Nephron (organoid): Measurements from ENCODE around the gene HMGCS2.

Experiments used
- H3K27ac Mint-ChIP-seq, 3 experiments: 2 replicates each; pipeline ENCODE4 v1.8.0; 2020; ENCODE audit warnings: mixed read lengths in 3 of 3, mild to moderate bottlenecking in 2 of 3, moderate library complexity in 1 of 3
- H3K27me3 Mint-ChIP-seq: 2 replicates; pipeline ENCODE4 v1.8.0; 2021; ENCODE audit warnings: low read depth, mild to moderate bottlenecking, moderate library complexity, mixed read lengths
- H3K36me3 Mint-ChIP-seq: 2 replicates; pipeline ENCODE4 v1.8.0; 2020; ENCODE audit warnings: low read depth, mixed read lengths
- H3K4me1 Mint-ChIP-seq: 2 replicates; pipeline ENCODE4 v1.8.0; 2020; ENCODE audit warnings: mixed read lengths
- H3K4me3 Mint-ChIP-seq, 3 experiments: 2 replicates each; pipeline ENCODE4 v1.8.0; 2020; ENCODE audit warnings: mild to moderate bottlenecking in 3 of 3, mixed read lengths in 3 of 3, moderate library complexity in 2 of 3
- H3K9me3 Mint-ChIP-seq: 2 replicates; pipeline ENCODE4 v1.8.0; 2020; ENCODE audit warnings: mixed read lengths
- CTCF ChIP-seq, 3 experiments: fragments of 200-600 bp; sonication (generic); IDR thresholded peaks; one replicate each; pipeline ENCODE4 v1.5.0; 2021; ENCODE audit warnings: antibody characterized with exemption in 3 of 3; ENCODE audit not compliant: unreplicated experiment in 3 of 3

Gene HMGCS2

GRCh38 chr1:119703666-119704450 is 64.8 kb downstream of the HMGCS2 start:
- TF ChIP-seq CTCF (IDR thresholded peaks at IDR 0.05; ENCODE audit: unreplicated experiment in 3 of 3) = no peak
- H3K4me3 Mint-ChIP-seq = no peak overlapping the region
- H3K9me3 Mint-ChIP-seq = peaks cover 44% of the 10 kb centered on the region
- H3K27me3 Mint-ChIP-seq = peaks cover 7% of the 10 kb centered on the region
- H3K27ac Mint-ChIP-seq = no peak overlapping the region
- peaks cover 4% of the 10 kb centered on the region for H3K4me1 Mint-ChIP-seq
- H3K36me3 Mint-ChIP-seq = no peaks in the 10 kb centered on the region

GRCh38 chr1:119702384-119702783 is 66.3 kb downstream of the HMGCS2 start:
- TF ChIP-seq CTCF (IDR thresholded peaks at IDR 0.05; ENCODE audit: unreplicated experiment in 3 of 3) = no peak
- Mint-ChIP-seq H3K36me3 (no peaks in the 10 kb centered on the region), H3K4me3 (no peak overlapping the region), H3K4me1 (peaks cover 7% of the 10 kb centered on the region), H3K9me3 (peaks cover 42% of the 10 kb centered on the region), H3K27me3 (peaks cover 7% of the 10 kb centered on the region), H3K27ac (no peak overlapping the region)

- Mint-ChIP-seq H3K27ac (no peak overlapping the region), H3K9me3 (peaks cover 38% of the 10 kb centered on the region), H3K36me3 (no peaks in the 10 kb centered on the region), H3K27me3 (peaks cover 7% of the 10 kb centered on the region), H3K4me1 (peaks cover 7% of the 10 kb centered on the region), H3K4me3 (no peak overlapping the region)
- TF ChIP-seq CTCF (IDR thresholded peaks at IDR 0.05; ENCODE audit: unreplicated experiment in 3 of 3) = no peak
These were observed 67.0 kb downstream of the HMGCS2 start for GRCh38 chr1:119701659-119702058.

GRCh38 chr1:119700326-119700725 is 68.4 kb downstream of the HMGCS2 start:
- no peak for TF ChIP-seq CTCF (IDR thresholded peaks at IDR 0.05; ENCODE audit: unreplicated experiment in 3 of 3)
- Mint-ChIP-seq H3K4me3 (no peak overlapping the region), H3K36me3 (no peaks in the 10 kb centered on the region), H3K4me1 (peaks cover 7% of the 10 kb centered on the region), H3K9me3 (peaks cover 38% of the 10 kb centered on the region), H3K27ac (no peak overlapping the region), H3K27me3 (peaks cover 4% of the 10 kb centered on the region)
